ENCODE measurements around the gene FAM168A.

Gene FAM168A

GRCh38 chr11:73399636-73400035, 198.3 kb downstream of the FAM168A start:
- TF ChIP-seq EZH2phosphoT487 (IDR thresholded peaks at IDR 0.05; ENCODE audit: low read length) (no peak), EZH2 (optimal IDR thresholded peaks at IDR 0.05; ENCODE audit: low read depth, low read length) (no peak), CTCF (IDR thresholded peaks at IDR 0.05; ENCODE audit: low read length) (no peak)
- no peaks in the 10 kb centered on the region for H3K79me2 ChIP-seq (ENCODE audit: low read length)
- H3K4me2 ChIP-seq (ENCODE audit: low read depth, low read length), result no peak overlapping the region
- no peak overlapping the region for H3K27ac ChIP-seq (ENCODE audit: low read length)
- H3K36me3 ChIP-seq (replicated peaks; ENCODE audit: insufficient read depth, low read length), result no peaks in the 10 kb centered on the region
- no peaks in the 10 kb centered on the region for H3K9me2 ChIP-seq (replicated peaks; ENCODE audit: insufficient read depth, low read length)
- H4K20me1 ChIP-seq (ENCODE audit: insufficient read depth, low read length), result no peaks in the 10 kb centered on the region
- H3K4me3 ChIP-seq (ENCODE audit: low read length), result no peak overlapping the region
- H3F3A ChIP-seq (ENCODE audit: insufficient read depth, low read length), result no peaks in the 10 kb centered on the region
- H2AFZ ChIP-seq (ENCODE audit: low read length), result no peak overlapping the region
- no peaks in the 10 kb centered on the region for H3K4me1 ChIP-seq (ENCODE audit: low read length)
- H3K9me3 ChIP-seq (replicated peaks; ENCODE audit: insufficient read depth, low read length), result no peaks in the 10 kb centered on the region
- H3K9ac ChIP-seq (ENCODE audit: low read length), result no peak overlapping the region
- no peaks in the 10 kb centered on the region for H3K27me3 ChIP-seq (replicated peaks; ENCODE audit: insufficient read depth, low read length)
- DNase-seq, result no peak

GRCh38 chr11:73399159-73399590, 198.7 kb downstream of the FAM168A start:
- DNase-seq, result no peak
- Histone ChIP-seq H3K4me1 (ENCODE audit: low read length) (no peaks in the 10 kb centered on the region), H3K9me2 (replicated peaks; ENCODE audit: insufficient read depth, low read length) (no peaks in the 10 kb centered on the region), H3F3A (ENCODE audit: insufficient read depth, low read length) (no peaks in the 10 kb centered on the region), H3K79me2 (ENCODE audit: low read length) (no peaks in the 10 kb centered on the region), H3K9me3 (replicated peaks; ENCODE audit: insufficient read depth, low read length) (no peaks in the 10 kb centered on the region), H3K4me3 (ENCODE audit: low read length) (no peak overlapping the region), H4K20me1 (ENCODE audit: insufficient read depth, low read length) (no peaks in the 10 kb centered on the region), H3K4me2 (ENCODE audit: low read depth, low read length) (no peak overlapping the region), H3K36me3 (replicated peaks; ENCODE audit: insufficient read depth, low read length) (no peaks in the 10 kb centered on the region), H3K27ac (ENCODE audit: low read length) (no peak overlapping the region), H2AFZ (ENCODE audit: low read length) (no peak overlapping the region), H3K27me3 (replicated peaks; ENCODE audit: insufficient read depth, low read length) (no peaks in the 10 kb centered on the region), H3K9ac (ENCODE audit: low read length) (no peak overlapping the region)
- TF ChIP-seq EZH2phosphoT487 (IDR thresholded peaks at IDR 0.05; ENCODE audit: low read length), result no peak
- TF ChIP-seq EZH2 (optimal IDR thresholded peaks at IDR 0.05; ENCODE audit: low read depth, low read length), result no peak
- TF ChIP-seq CTCF (IDR thresholded peaks at IDR 0.05; ENCODE audit: low read length), result no peak

- Histone ChIP-seq H3K27me3 (replicated peaks; ENCODE audit: insufficient read depth, low read length) (no peaks in the 10 kb centered on the region), H3K36me3 (replicated peaks; ENCODE audit: insufficient read depth, low read length) (no peaks in the 10 kb centered on the region)
These were observed 199.2 kb downstream of the FAM168A start for GRCh38 chr11:73398721-73399120.

More at GRCh38 chr11:73398721-73399120, 199.2 kb downstream of the FAM168A start:
- TF ChIP-seq CTCF (IDR thresholded peaks at IDR 0.05; ENCODE audit: low read length) (no peak), EZH2 (optimal IDR thresholded peaks at IDR 0.05; ENCODE audit: low read depth, low read length) (no peak), EZH2phosphoT487 (IDR thresholded peaks at IDR 0.05; ENCODE audit: low read length) (no peak)
- Histone ChIP-seq H4K20me1 (ENCODE audit: insufficient read depth, low read length) (no peaks in the 10 kb centered on the region), H3K9me2 (replicated peaks; ENCODE audit: insufficient read depth, low read length) (no peaks in the 10 kb centered on the region), H3K4me2 (ENCODE audit: low read depth, low read length) (no peak overlapping the region), H3K9me3 (replicated peaks; ENCODE audit: insufficient read depth, low read length) (no peaks in the 10 kb centered on the region), H3K79me2 (ENCODE audit: low read length) (no peaks in the 10 kb centered on the region), H3F3A (ENCODE audit: insufficient read depth, low read length) (no peaks in the 10 kb centered on the region), H3K27ac (ENCODE audit: low read length) (no peak overlapping the region), H3K4me3 (ENCODE audit: low read length) (no peak overlapping the region), H3K9ac (ENCODE audit: low read length) (no peak overlapping the region), H3K4me1 (ENCODE audit: low read length) (no peaks in the 10 kb centered on the region), H2AFZ (ENCODE audit: low read length) (no peak overlapping the region)
- no peak for DNase-seq
